Fibroblast of gingiva (primary cell): ENCODE data around the gene ZCCHC2.

Experiments used
- DNase-seq: peaks from one replicate; pipeline ENCODE4 v3.0.0-alpha.2; 2011; ENCODE audit warnings: low read depth

The ZCCHC2 gene

GRCh38 chr18:62578980-62579511 is 56.2 kb downstream of the ZCCHC2 start:
- DNase-seq = no peak

GRCh38 chr18:62583376-62583775 is 60.6 kb downstream of the ZCCHC2 start:
- DNase-seq = no peak

DNA sequence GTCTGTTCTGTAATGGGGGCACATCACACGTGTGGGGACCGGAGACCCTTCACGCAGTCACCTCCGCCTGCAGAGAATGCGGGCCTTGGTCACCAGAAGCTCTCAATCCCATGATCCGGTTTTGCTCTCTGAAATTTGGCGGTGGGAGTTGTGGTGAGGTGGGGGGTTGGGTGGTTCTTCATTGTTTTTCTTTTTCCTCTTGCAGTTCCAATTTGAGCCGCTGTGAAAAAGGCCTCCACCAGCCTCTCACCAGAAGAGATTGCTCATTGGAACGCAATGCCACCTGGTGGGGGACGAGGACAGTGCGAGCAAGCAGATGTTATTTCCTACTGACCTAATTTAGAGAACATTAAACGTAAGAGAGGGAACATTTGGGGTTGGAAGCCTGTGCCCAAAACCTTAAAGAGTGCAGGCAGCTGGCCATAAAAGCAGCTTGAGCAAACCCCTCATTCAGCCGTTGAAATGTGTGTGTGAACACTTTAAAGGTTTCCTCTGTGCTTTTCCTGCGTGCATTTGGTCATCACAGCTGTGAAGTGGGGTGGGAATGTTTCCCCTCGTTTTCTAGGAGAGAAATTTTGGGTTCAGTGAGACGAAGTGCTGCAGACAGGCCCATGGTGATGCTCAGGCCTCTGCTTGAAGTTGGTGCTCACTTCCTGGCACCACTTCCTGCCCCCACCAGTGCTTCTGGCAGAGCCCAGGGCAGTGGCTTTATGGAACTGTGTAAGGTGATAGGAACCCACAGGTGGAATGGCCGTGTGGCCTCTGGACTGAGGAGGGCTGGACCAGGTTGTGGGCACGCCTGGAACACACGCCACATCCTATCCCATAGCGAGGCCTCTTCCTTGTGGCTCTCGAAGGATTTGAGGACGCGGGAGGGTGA is 61.7 kb downstream of the ZCCHC2 start:
- peak; percentile 81 for DNase-seq

DNA sequence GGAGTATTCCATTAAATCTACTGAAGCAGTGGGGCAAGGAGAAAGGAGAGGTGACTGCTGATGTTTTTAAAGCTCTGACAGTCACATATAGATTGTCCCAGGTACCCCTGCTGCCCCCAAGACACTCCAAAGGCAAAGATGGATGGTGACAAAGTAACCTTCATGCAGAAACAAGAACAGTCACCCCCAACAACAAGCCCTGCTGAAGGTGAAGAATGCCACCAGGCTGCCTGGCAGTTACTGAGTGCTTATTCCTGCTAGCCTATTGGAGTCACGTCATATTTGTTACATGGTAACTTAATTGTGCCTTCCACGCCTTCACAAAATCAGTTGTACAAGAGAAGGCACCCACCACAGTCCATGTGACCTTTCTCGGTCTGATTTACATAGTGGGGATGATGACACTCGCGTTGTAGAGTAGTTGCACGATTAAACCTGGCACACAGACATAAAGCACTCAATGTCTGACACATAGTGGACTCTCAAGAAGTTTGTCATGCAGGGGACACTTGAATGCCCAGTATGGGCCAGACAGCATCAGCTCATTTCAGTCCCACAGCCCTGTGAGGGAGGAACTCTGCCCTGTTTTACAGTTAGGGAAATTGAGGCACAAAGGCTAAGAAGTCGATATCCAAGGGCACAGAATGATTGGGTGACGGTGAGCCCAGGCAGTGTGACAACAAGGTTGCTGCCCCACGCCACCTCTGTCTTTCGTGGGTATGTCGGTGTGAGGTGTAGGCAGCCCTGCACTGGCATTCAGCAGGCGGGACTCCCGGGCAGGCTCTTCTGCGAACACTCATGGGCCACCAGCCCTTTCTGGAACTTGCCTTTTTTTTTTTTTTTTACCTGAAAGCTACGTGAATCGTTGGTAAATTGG is 62.7 kb downstream of the ZCCHC2 start:
- no peak for DNase-seq

GRCh38 chr18:62586151-62586774 is 63.4 kb downstream of the ZCCHC2 start:
- peak; percentile 54 for DNase-seq

DNA sequence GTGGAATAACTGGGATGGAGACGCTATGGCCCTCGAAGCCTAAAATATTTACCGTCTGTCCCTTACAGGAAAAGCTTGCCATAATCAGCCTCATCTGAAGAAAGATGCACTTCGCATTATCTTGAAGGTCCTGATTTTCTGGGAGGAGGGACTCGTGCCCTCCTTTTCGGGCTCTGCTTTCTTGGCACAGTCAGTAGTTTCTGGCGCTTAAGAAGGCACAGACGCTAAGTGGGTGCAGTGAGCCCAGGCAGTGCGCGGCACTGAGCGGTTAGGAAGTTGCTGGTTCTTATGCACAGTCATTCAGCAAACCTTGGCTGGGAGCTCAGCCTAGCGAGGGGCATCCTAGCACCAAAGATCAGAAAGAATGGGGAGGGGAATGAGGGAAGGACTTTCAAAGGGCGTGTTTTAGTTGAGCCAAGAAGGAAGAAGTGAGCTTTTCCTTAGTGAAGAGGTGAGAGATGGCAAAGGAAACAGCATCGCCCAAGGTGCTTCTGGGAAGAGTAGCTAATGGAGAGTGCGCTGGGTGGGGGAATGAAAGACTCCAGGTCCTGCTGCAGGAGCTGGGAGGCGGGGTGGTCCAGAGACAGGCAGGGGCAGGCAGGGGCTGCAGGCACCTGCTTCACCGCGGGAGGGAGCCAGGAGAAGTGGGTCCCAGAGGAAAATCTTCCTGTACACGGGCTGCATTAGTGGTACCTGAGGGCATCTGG is 64.1 kb downstream of the ZCCHC2 start:
- no peak for DNase-seq

DNA sequence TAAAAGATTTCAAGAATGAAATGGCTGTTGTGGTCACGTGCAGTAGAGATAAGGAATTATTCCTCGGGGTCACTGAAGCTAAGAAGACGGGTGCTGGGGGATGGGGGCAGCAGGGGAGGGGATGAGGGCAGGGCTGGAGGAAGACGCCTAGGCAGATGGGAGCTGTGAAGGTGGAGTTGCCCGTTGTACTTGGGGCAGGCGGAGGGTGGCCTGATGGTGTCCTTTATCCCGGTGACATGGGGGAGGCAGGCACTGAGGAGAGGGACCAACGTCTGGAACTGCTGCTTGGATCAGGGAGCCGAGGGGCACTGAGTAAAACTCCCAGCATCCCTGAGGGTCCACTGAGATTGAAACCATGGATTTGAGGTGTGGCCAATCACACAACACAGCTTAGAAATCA is 64.9 kb downstream of the ZCCHC2 start:
- DNase-seq = no peak

DNA sequence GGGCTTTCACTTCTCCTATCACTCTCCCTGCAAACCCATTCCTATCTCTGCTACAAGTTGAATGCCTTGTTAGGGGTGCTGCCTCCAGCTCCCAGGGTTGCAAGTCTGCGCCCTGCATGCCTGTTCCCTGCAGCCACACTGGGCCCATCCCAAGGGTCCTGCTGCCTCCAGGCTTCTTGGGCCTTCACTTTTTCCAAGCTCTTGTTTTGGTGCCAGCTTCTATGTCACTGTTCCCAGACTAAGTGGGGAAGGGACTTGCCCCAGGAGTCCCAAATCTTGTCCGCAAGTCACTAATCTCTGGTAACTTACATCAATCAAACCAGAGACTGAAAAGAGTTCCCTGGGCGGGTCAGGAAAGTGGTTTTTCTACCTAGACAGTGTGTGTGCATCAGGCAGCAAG is 65.4 kb downstream of the ZCCHC2 start:
- no peak for DNase-seq

DNA sequence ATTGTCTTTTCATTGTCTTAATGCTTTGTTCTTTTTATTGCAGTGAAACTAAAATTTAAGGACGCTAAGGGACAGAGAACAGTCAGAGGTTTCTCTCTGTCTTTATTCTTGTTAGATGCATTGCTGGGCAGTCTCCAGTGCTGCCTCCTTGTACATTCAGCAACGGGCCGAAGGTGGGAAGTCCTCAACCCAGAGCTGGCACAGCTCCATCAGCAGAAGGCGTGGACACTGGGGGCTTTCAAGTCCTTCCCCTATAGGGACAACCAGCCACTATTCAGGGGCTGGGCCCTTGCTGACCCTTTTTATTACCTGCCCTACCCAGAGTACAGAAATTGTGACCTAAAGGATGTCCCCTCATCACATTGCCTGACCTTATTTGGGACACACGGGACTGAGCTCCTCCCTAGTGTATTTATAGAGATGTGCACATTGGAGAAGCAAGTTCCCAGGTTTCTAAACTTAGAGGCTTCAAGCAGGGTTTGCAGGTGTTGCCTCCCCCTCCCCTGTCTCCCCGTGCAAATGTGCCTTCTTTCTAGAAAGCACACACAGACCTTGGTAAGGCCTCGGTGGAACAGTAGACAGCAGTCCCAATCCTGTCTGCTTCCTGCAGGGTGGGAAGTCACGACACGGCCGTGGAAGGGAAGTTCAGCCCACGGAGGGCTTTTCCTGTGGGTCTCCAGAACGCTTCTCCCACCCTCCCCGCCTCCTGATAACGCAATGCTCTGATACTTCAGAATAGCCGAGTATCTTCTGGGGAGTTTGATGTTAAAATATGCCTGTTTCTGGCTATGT is 68.2 kb downstream of the ZCCHC2 start:
- DNase-seq = no peak

DNA sequence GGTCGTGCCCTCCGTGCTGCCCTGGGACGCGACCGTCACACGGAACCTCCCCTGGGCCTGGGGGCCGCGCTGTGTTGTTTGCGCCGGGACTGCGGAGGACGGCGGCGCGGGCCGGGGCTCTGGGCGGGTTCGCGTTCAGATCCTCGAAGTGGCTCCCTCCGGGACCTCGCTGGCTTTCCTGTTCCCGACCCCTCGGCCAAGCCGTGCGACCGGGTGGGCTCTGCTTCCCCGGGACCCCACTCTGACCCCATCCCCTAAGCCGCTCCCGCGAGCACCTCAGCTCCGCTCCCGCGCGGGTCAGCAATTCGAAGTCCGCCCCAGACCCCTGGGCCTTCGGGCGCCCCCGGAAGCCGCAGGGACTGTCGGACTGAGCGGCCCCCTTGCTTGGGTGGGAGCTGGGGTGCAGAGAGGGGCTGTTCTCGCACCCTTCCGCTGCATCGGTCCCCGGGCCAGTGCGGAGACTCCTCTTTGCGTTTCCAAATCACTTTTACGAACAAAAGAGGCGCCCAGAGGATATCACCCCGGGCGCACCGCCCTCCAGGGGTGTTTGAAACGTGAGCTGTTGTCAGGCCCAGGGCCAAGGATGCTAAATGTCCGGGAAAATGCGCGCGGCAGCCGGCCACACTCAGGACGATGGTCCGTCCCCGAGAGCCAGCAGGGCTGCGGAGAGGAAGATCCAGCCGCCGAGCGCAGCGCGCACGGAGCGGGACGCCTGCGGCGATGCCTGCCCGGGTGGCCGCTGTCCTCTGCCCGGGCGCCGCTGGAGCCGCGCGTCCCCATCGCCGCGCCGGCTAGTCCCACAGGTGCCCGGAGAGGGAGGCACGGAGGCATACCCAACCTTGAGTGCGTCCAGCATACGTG is 73.5 kb downstream of the ZCCHC2 start:
- DNase-seq = no peak

DNA sequence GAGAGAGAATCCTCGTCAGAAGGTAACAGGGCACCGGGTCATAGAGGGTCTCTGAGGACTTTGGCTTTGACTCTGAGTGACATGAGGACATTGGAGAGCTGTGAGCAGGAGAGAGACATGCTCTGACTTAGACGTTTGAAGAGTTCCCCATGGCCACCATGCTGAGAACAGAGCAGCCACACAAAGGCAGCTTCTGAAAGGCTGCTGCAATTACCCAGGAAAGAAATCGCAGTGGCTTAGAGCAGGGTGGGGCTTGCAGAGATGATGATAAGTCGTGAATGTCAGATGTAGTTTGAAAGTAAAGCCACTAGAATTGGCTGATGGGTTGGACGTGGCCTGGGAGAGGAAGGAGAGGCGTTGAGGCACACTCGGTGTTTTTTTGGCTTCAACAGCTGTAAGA is 79.0 kb downstream of the ZCCHC2 start:
- no peak for DNase-seq

DNA sequence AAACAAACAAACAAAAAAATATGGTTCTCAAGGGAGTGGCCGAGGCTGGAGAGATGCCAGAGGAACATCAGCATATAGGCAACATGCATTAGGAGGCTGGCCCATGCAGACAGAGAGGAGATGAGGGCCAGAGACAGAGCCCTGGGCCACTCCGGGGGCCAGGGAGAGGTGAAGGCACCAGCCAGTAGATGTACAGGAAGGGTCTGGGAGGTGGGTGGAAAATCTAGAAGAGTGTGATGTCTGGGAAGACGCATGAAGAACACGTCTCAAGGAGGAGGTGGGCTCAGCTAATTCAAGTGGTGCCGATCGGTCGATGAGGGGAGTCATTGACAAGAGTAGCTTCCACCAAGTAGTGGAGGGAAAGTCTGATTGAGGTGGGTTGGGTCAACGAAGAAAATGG is 79.9 kb downstream of the ZCCHC2 start:
- DNase-seq = no peak

GRCh38 chr18:62603211-62603610 is 80.4 kb downstream of the ZCCHC2 start:
- no peak for DNase-seq

GRCh38 chr18:62603979-62604378 is 81.2 kb downstream of the ZCCHC2 start:
- DNase-seq = no peak

DNA sequence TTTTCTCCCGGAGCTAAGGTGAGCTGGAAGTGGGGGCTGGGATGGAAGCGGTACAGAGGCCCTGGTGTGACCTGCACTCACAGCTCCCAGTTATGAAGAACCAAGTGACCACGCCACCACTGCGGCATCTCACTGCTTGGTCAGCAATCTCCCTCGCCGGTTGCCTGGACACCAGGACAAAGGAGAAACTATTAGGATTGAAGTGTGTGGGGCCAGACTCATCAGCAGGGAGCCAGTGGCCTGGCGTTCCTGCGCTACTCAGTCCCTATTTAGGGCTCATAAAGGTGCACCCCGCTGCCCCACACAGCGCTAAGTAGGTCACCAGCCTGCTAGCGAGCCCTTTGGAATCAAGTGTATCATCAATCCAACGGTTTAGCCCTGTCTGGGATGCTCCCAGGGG is 82.9 kb downstream of the ZCCHC2 start:
- no peak for DNase-seq

DNA sequence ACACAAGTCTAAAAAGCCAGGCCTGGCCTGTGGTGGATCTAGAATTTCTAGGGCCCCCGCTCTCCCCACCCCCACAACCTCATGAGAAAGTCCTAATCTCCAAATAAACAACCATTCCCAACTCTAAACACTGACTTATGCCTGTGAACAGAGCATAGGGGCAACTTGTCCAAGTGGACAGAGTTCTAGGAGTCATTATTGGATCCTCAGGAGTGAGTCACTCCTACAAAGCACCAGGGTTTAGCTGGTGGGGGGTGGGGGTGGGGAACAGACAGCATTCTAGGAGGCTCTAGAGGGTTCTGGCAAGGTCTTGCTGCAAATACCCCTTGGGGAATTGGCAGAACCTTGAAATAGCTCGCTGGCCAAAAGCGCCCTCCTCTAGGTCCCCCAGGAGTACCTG is 83.3 kb downstream of the ZCCHC2 start:
- no peak for DNase-seq

GRCh38 chr18:62607302-62607701 is 84.5 kb downstream of the ZCCHC2 start:
- no peak for DNase-seq

- DNase-seq = no peak
Measured at GRCh38 chr18:62607708-62608428, 85.0 kb downstream of the ZCCHC2 start.

GRCh38 chr18:62609764-62610163 is 86.9 kb downstream of the ZCCHC2 start:
- DNase-seq = no peak
